COLO668 (cell line): Measurements from ENCODE around the gene PCDHGC3.

Experiments
- DNase-seq: peaks from one replicate; lab custom pipeline; 2025; ENCODE audit not compliant: unreplicated experiment; lab: John Stamatoyannopoulos, UW

Gene PCDHGC3

DNA sequence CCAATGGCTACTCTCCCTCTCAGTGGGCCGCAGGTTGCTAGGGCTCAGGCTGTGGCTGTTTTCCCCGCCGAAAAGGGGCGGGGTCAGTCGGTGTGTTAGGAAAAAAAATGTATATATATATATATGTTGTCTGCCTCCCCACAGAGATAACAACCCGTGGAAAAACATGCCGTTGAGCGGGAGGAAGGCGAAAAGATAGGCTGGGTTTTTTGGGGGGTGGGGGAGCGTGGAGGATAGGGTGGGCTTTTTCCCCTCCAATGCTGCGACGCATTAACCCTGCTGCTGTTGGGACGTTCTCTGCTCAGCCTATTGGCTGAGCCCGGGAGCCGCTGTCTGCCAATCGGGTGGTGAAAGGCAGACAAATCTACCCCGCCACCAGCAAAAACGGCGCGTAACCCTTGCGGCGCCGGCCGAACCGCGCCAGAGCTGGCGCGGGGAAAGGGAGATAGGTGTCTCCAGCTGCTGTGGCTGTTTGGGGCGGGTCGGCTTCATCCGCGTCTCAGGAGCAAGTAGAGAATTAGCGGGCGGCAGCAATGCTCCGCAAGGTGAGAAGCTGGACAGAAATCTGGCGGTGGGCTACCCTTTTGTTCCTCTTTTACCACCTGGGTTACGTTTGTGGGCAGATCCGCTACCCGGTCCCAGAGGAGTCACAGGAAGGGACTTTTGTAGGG is 9.0 kb downstream of the PCDHGC3 start, which contains the start of gene PCDHGC4:
Gene PCDHGC4, plus strand, starts transcription at position 390 of the 671 bp plus-strand sequence. Its CDS starts 144 bp downstream, at position 534.
- DNase-seq, result no peak

DNA sequence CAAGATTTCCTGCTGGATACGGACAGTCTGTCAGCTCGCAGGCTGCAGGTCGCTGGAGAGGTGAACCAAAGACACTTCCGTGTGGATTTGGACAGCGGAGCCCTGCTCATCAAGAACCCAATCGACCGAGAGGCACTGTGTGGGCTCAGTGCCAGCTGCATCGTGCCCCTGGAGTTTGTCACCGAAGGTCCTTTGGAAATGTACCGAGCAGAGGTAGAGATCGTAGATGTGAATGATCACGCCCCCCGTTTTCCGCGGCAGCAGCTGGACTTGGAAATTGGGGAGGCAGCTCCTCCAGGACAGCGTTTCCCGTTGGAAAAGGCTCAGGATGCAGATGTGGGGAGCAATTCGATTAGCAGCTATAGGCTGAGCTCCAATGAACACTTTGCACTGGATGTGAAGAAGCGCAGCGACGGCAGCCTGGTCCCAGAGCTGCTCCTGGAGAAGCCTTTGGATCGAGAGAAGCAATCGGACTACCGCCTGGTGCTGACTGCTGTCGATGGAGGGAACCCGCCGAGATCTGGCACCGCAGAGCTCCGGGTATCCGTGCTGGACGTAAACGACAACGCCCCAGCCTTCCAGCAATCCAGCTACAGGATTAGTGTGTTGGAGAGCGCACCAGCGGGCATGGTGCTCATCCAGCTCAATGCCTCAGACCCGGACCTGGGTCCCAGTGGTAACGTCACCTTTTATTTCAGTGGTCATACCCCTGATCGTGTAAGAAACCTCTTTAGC is 9.7 kb downstream of the PCDHGC3 start:
- DNase-seq, result no peak

GRCh38 chr5:141486091-141486490 is 10.3 kb downstream of the PCDHGC3 start:
- no peak for DNase-seq

DNA sequence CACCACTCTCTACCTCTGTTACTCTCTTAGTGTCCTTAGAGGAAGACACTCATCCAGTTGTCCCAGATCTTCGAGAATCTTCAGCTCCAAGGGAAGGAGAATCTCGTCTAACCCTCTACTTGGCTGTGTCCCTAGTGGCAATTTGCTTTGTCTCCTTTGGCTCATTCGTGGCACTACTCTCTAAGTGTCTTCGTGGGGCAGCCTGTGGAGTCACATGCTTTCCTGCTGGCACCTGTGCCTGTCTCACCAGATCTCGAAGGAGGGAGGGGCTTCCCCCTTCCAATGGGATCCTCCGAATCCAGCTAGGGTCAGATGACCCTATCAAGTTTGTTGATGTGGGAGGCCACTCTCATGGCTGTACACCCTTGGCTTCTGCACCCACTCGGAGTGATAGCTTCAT is 11.4 kb downstream of the PCDHGC3 start:
- no peak for DNase-seq

DNA sequence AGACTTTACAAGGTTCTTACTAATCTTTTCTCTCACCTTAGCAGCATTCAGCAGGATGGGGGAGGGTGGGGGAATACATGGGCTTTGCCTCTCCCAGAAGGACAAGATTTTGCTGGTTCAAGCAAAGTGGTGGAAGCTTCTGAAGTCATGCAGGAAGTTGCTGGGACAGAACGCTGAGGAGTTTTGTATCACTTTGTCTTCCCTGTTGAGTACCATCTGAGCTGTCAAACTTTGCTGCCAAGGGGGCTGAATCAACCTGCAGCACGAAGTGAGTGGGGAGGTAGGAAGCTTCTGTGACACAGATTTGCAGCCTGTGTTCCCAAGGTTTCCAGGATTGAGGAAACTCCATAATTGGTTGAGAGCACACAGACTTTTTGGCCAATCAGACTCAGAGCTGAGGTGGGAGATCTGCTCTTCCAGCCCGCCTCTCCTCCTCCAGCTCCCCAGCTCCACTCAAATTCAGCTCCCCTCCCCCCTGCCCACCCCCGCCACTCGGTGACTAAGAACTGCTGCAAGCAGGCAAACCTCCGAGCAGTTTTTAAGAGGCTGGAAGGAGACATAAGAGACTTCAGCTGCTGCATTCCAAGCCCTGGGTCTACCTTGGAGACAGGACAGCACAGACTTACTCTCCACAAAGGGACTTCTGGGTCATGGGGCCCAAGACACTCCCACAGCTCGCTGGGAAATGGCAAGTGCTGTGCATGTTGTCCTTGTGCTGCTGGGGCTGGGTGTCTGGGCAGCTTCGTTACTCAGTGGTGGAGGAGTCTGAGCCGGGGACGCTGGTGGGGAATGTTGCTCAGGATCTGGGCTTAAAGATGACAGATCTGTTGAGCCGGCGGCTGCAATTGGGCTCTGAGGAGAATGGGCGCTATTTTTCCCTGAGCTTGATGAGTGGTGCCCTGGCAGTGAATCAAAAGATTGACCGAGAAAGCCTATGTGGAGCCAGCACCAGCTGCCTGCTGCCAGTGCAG is 13.1 kb downstream of the PCDHGC3 start, which contains the start of gene PCDHGC5:
Gene PCDHGC5, plus strand, starts transcription at position 491 of the 971 bp plus-strand sequence. Its CDS starts 160 bp downstream, at position 651.
- no peak for DNase-seq

DNA sequence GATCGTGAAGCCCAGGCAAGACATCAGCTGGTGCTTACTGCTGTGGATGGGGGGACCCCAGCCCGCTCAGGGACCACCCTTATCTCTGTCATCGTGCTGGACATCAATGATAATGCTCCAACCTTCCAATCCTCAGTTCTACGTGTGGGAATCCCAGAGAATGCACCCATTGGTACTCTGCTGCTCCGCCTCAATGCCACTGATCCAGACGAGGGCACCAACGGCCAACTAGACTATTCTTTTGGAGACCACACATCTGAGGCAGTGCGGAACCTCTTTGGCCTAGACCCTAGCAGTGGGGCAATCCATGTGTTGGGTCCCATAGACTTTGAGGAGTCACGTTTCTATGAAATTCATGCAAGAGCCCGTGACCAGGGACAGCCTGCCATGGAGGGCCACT is 14.1 kb downstream of the PCDHGC3 start:
- DNase-seq, result no peak

GRCh38 chr5:141490271-141490670 is 14.5 kb downstream of the PCDHGC3 start:
- no peak for DNase-seq

DNA sequence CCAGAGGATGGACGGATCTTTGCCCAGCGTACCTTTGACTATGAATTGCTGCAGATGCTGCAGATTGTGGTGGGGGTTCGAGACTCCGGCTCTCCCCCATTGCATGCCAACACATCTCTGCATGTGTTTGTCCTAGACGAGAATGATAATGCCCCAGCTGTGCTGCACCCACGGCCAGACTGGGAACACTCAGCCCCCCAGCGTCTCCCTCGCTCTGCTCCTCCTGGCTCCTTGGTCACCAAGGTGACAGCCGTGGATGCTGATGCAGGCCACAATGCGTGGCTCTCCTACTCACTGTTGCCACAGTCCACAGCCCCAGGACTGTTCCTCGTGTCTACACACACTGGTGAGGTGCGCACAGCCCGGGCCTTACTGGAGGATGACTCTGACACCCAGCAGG is 15.0 kb downstream of the PCDHGC3 start:
- no peak for DNase-seq

GRCh38 chr5:141491323-141492167 is 15.8 kb downstream of the PCDHGC3 start:
- no peak for DNase-seq

DNA sequence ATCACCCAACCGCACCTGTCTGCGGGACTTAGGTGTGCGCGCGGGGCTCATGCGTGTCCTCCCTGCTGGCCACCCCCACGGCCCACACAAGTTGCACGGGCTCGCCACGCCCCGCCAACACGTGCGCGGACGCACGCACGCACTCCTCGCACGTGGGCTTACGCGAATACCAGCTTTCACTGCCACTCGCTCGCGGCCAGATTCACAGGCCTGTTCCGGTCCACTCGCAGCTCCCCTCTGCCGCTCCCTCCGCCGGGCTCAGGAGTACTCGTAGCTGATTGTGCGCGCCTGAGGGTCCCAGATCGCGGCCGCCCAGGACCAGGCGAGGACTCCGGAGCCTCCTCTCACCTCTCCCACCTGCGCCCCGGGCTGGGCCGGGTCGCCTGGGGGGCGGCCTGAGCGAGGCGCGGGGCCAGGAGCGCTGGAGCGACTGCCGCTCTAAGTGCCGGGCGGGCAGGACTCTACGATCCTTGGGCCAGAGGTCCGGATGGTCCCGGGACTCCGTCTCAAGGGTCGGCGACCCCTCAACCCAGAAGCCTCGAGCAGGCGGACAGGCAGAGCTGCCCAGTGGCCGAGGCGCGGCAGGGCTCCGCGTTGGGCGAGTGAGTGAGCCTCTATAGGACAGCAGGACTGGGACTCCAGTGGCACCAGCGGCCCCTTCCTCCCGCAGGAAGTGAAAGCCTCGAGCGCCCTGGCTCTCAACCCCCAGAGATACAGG is 16.6 kb downstream of the PCDHGC3 start:
- no peak for DNase-seq

DNA sequence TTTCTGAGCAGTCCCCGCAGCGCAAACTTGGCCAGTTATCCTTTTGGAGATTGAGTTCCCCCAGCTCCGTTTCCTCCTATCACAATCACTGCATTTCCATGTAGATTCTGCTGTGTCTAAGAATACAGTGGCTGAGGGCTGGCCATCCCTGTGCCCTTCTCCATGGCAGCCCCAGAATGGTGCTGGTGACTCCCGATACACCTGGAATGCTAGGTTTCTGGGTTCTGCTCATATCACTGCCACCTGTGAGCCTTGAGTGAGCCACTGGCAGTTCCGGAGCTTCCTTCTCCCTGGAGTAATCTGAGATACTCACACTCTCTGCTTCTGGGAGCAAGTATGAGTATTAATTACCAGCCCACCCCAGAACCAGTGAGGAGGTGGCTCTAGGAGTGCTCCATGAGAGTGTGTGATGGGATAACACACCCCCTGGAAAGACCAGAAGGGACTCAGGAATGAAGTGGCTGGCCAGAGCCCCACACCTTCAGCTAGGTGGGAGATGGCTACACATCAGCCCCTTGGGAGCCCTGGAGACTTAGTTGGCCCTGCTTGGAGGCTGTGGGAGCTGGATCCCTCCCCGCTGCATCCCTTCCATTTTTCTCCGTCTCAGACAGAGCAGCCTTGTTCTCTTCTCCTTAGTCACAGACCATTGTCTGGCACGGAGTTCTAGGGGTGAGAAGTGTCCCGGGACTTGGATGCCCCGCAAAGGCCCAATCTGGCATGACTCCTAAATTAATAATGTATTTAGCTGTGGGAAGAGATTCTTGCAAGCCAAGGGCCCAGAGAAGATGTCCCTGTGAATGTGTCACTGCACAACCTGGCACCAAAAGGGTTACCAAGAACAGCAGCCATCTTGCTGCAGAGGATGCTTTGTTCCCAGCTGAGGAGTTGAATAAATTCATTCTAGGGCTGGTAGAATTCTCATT is 18.0 kb downstream of the PCDHGC3 start:
- no peak for DNase-seq

GRCh38 chr5:141494761-141495452 is 19.1 kb downstream of the PCDHGC3 start:
- no peak for DNase-seq

- DNase-seq, result no peak
Observed at GRCh38 chr5:141495453-141495811, 19.7 kb downstream of the PCDHGC3 start.

DNA sequence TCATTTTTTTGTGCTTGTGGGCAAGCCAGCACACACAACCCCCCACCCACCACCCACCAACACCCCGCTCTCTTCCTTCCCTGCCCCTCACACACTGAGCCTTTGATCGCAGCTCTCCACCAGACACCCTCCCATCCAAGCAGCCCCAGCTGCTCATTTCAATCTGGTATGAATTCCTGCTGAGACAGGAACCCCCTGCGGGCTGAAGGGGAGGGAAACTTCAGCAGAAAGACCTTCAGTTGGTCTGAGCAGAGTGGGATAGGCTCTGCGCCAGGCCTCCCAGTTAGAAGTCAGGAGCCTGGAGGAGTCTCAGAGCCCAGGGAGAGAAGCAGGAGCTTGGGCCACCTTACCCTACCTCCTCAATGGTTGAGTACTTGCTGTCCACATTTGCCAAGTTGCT is 20.3 kb downstream of the PCDHGC3 start:
- no peak for DNase-seq

DNA sequence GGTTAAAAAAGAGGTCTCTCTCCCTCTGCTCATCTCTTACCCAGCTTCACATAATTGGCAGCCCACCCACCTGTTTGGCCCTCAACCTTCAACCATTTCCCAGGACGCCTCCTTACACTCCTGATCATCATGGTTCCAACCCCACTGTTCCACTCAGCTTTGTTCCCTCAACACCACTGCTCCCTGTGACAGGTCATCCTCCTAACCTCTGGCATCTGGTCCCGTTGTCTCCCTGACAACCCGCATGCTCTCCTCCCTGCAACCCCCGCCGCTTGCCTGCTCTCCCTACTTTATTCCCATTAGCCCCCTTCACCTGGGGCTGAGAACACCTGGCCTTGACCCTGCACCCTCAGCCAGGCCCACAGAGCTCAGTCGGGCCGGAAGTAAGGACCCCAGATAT is 26.0 kb downstream of the PCDHGC3 start:
- DNase-seq, result no peak

GRCh38 chr5:141503681-141504080 is 27.9 kb downstream of the PCDHGC3 start:
- DNase-seq, result no peak

- no peak for DNase-seq
Observed at GRCh38 chr5:141504216-141504615, 28.4 kb downstream of the PCDHGC3 start.
